GM19193 (cell line): ENCODE measurements around the gene OXER1.

ENCODE experiments used
- POLR2A ChIP-seq: IDR thresholded peaks from 4 replicates; pipeline ENCODE4 v1.6.1; 2011; ENCODE audit not compliant: insufficient read depth, insufficient read length; ENCODE audit errors: extremely low read depth

The OXER1 gene

GRCh38 chr2:42786561-42787345, 22.8 kb upstream of the OXER1 start:
- no peak for TF ChIP-seq POLR2A

GRCh38 chr2:42784204-42784880, 20.4 kb upstream of the OXER1 start:
- no peak for TF ChIP-seq POLR2A

DNA sequence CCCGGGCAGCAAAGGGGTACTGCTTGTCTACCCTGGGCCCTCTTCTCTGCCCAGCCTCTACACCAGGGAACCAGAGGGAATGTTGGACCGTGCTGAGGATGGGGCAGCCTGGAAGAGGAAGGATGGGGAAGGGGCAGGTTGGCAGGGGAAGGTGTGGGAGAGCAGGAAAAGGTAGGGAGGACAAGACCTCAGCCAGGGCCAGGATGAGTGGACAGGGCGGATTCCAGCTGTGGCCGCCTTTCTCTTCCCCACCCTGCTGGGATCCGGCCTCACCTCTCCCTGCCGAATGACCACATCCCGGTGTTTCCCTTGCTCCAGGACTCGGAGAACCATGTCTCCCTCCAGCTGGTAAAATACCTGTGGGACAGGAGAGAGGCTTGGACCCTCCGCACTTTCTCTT, 19.6 kb upstream of the OXER1 start:
- no peak for TF ChIP-seq POLR2A

DNA sequence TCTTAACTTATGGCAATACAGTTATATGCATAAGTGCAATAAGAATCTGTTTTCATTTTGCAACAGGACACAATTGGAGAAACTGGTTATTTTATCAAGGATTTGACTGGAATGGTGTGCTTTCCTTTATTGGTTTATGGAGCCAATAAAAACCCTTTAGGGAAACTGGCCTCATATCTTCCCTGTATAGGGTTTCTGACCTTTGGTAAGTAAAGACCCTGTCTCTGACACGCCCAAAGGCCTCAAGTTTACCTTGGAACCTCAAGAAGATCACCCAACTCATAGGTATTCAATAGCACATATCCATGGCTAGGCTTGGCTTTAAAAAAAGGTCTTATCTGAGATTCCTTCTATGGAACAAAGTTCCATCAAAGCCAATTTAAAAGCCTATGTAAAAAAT, 17.2 kb upstream of the OXER1 start:
- no peak for TF ChIP-seq POLR2A

- TF ChIP-seq POLR2A = no peak
Measured at GRCh38 chr2:42777883-42778805, 14.2 kb upstream of the OXER1 start.

GRCh38 chr2:42775810-42776209, 11.9 kb upstream of the OXER1 start:
- TF ChIP-seq POLR2A = no peak

DNA sequence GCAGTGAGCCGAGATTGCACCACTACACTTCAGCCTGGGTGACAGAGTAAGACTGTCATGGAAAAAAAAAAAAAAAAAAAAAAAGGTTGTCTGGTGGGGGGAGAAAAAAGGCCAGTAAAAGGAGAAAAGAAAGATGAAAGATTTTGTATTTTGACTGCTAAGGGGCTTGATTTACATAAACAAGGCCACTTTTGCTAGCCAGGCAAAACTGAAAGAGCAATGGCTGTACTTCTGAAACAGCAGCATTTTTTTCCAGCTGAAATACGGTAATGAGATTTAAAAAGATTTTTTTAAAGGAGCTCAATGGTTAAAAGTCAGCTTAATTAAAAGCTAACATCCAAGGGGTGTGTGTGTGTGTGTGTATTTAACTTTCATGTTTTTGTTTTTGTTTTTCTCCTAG, 11.3 kb upstream of the OXER1 start:
- TF ChIP-seq POLR2A = no peak

DNA sequence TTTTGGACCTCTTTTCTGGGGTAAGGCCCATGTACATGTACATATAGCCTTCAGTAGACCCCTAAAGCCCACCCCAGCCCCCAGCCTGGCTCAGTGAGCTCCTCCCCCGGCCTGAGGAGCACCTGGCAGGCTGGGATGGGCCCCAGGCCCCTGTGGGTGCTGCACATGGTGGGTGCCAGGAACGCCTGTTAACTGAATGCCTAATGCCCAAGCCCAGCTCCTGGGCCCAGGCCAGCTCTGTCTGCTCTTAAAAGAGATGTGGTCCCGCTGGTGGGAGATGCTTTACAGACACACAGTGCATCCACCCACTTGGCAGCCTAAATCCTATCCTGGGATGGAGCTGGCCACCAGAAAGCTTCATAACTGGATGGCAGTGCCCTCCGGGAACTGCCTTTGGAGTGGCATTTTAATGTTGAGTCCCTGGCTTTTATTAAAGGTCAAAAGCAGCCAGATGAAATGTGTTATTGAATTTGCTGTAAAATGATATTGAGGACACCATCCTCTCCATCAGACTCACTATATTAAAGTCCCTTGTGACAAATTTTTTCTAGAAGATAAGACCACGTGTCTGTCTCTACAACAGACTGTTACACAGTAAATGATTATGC, 7.7 kb upstream of the OXER1 start:
- TF ChIP-seq POLR2A = no peak

DNA sequence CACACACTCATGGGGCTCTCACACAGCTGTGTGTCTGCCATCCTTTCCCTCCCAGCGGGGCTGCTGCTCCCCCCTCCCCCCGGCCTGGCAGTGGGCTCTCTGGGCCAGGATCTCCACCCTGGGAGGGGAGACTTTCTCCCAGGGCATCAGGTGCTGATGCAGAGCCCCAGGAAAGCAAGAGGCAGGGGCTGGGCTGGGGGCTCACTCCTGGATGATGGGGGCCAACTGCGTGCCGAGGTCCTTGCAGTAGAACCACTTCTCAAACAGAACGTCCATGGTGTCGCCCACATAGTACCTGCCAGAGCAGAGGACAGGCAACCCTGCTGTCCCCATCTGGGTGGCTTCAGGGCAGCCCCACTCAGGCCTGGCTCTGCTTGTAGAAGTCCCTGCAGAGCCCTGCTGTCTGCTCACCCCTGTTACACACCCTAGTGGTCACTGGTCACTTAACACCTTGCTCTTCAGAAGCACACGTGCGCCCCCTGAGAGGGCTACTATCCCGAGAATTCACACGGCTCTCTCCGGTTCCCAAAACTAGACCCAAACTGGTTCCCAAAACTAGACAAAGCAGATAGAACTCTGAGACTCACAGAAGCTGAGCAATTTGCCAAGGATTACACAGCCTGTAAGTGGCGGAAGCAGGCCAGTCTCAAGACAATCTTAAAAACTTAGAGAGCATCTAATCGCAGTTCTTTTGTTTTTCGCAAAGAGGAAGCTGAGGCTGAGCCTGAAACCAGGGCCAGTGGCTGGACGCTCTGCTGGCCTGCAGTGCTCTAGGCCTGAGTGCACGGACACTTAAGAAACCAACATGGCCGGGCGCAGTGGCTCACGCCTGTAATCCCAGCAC, 6.6 kb upstream of the OXER1 start:
- no peak for TF ChIP-seq POLR2A

DNA sequence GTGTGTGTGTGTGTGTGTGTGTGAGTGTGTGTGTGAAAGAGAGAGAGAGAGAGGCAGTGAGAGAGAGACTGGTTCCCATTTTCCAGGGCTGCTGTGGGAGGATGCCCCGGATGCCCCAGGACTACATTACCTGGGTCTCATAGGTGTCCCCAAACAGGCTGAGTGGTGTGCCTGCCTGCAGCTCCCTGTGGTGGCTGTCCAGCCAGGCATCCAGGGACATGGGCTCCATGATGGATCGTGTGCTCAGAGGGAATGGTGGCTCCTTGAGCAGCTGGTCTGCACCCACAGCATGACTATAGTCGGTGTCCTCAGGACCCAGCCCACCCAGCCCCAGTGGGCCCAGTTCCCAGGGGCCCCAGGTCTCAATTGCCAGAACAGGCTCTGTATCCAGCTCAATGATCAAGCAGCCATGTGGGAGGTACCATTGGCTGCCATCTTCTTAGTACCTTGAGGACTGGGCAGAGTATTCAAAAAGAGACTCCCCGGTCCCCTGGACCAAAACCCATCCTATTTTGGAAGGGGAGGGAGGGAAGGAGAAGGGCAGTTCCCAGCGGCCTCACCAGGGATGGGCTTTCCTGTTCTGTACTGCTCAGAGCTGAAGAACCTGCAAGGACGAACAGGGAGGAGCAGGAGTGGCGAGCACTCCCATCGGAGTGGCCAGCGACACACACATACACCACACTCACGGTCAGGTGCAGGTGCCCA, 5.8 kb upstream of the OXER1 start:
- no peak for TF ChIP-seq POLR2A

DNA sequence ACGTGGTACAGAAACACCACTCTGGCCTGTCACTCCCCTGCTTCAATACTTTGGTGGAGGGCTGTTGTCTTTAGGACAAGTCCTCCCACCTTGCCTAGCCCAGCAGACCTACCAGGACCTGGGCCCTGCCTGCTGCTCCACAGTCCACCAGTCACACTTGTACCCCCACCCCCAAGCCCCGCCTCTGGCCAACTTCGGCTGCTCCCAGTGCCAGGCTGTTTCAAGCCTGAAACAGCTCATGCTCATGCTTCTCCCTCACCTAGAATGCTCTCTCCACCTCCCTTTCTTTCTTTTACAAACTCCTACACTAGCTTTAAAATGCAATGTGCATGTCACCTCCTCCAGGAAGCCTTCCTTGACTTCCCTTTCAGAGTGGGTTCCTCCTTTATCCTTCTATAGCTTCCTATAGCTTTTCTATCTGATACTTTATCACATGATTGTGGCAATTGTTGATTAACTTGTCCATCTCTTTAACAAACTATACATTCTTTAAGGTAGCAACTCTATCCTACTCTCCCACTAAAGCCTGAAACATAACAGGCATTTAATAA, 4.8 kb upstream of the OXER1 start:
- no peak for TF ChIP-seq POLR2A

DNA sequence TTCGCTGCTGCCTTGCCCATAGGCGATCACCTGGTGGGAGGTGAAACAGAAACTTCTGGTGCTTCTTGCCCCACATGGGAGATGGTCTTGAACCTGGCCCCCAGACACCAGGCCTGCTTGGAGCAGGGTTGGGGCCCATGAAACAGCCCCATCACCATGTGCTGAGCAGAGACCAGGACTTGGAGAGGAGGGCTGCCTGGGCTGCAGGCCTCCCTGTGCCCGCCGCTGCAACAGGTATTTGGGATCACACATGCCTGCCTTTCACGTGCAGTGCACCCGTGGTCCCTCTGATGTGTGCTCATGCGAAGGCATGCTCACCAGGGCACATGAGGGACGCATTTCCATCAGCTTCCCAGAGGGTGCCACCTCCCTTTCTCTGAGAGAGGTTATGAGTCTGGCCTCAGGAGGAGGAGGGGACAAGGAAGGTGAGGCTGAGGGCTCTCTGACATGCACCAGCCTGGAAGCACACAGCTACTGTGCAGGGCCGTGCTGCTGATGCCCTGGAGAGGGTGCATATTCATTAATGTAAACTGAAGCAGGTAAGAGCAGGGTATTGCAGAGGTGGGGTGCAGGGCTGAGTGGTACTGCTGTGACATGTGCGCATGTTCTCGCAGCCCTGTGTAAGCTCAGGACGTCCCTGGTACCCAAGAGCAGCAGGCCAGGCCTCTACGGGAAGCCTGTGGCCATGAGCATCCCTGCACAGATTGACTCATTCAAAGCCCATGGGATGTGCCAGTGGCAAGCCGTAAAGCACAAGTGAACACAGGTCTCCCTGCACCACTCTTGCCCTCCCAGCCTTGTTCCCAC, 4.2 kb upstream of the OXER1 start:
- no peak for TF ChIP-seq POLR2A

DNA sequence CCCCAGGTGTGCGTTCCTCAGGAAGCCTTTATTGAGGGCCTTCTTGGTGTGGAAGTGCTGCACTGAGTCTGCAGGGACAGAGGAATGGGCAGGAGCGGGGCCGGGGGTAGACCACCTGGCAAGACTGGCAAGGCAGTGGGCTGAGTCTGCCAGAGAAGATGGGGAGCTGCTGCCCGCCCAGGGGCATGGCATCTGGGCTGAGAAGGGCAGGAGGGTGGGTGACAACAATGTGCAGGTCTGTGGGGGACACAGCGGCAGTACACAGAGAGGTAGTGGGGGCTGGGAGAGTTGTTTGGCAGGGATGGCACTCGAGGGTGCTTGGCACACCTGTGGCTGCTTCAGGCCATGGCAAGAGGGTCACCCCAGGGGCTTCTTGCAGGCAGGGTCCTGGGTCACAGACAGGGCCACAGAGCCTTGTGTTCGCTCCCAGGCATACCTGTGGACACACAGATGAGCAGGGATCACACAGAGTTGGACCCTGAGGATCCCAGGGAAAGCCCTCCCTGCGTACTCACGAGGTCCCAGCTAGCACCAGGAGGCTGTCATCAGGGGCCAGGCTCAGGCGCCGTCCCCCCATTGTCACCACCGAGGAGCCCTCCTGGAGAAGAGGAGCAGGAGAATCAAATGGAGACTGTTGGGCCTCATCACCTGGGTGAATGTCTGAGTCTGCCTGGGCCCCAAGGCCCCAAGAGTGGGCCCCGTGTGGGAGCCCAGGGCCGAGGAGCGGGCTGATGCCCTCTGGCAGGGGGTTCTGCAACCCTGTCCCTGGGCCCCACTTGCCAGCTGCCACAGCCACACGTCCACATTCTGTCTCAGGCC, 3.4 kb upstream of the OXER1 start:
- no peak for TF ChIP-seq POLR2A
